Measurements from ENCODE around the gene TTC7B.

TTC7B gene

GRCh38 chr14:90696720-90697119, 119.5 kb downstream of the TTC7B start:
- Histone ChIP-seq H3K9ac (ENCODE audit: low read length) (no peak overlapping the region), H3K27ac (ENCODE audit: low read depth, low read length) (no peak overlapping the region), H2BK15ac (replicated peaks; ENCODE audit: low read depth) (no peak overlapping the region), H3K79me1 (ENCODE audit: low read length) (no peaks in the 10 kb centered on the region), H2AK5ac (ENCODE audit: low read length) (no peak overlapping the region), H3K4me1 (ENCODE audit: control insufficient read depth, low read depth, low read length) (no peaks in the 10 kb centered on the region), H3K18ac (ENCODE audit: low read length) (no peak overlapping the region), H3K4me2 (ENCODE audit: low read length) (no peak overlapping the region), H2BK5ac (ENCODE audit: low read length) (no peak overlapping the region), H2BK120ac (ENCODE audit: low read depth, low read length) (no peak overlapping the region), H3K36me3 (ENCODE audit: control insufficient read depth, insufficient read depth, low read length) (no peaks in the 10 kb centered on the region), H3K27me3 (ENCODE audit: insufficient read depth, low read length, poor library complexity) (no peaks in the 10 kb centered on the region), H4K5ac (ENCODE audit: low read length) (no peak overlapping the region), H3K4ac (ENCODE audit: low read depth, low read length) (no peak overlapping the region), H3K23ac (ENCODE audit: low read length) (no peak overlapping the region), H4K8ac (ENCODE audit: low read depth, low read length) (no peak overlapping the region), H3K56ac (ENCODE audit: low read length) (no peak overlapping the region), H3K79me2 (ENCODE audit: control insufficient read depth, insufficient read depth, low read length) (no peaks in the 10 kb centered on the region), H3K4me3 (ENCODE audit: low read length) (no peak overlapping the region)
- no peak for DNase-seq
- WGBS (ENCODE audit: extremely low coverage, insufficient coverage, low lambda C conversion rate): no CpG with 5 or more reads among the region's 4 CpGs

GRCh38 chr14:90695997-90696660, 120.1 kb downstream of the TTC7B start:
- H3K4me2 ChIP-seq (ENCODE audit: low read length): no peak overlapping the region
- H3K27ac ChIP-seq (ENCODE audit: low read depth, low read length): no peak overlapping the region

GRCh38 chr14:90693413-90693812, 122.8 kb downstream of the TTC7B start:
- Histone ChIP-seq H3K56ac (ENCODE audit: low read length) (no peak overlapping the region), H4K8ac (ENCODE audit: low read depth, low read length) (no peak overlapping the region), H2BK15ac (replicated peaks; ENCODE audit: low read depth) (no peak overlapping the region), H3K4me1 (ENCODE audit: control insufficient read depth, low read depth, low read length) (no peaks in the 10 kb centered on the region), H3K18ac (ENCODE audit: low read length) (no peak overlapping the region), H3K36me3 (ENCODE audit: control insufficient read depth, insufficient read depth, low read length) (no peaks in the 10 kb centered on the region), H3K4ac (ENCODE audit: low read depth, low read length) (no peak overlapping the region), H3K27me3 (ENCODE audit: insufficient read depth, low read length, poor library complexity) (no peaks in the 10 kb centered on the region), H2BK120ac (ENCODE audit: low read depth, low read length) (no peak overlapping the region), H2AK5ac (ENCODE audit: low read length) (no peak overlapping the region), H4K5ac (ENCODE audit: low read length) (no peak overlapping the region), H3K27ac (ENCODE audit: low read depth, low read length) (no peak overlapping the region), H3K23ac (ENCODE audit: low read length) (no peak overlapping the region), H2BK5ac (ENCODE audit: low read length) (no peak overlapping the region), H3K4me2 (ENCODE audit: low read length) (no peak overlapping the region), H3K4me3 (ENCODE audit: low read length) (no peak overlapping the region), H3K9ac (ENCODE audit: low read length) (no peak overlapping the region), H3K79me1 (ENCODE audit: low read length) (no peaks in the 10 kb centered on the region), H3K79me2 (ENCODE audit: control insufficient read depth, insufficient read depth, low read length) (no peaks in the 10 kb centered on the region)
- no peak for DNase-seq
- no CpG with 5 or more reads among the region's 3 CpGs for WGBS (ENCODE audit: extremely low coverage, insufficient coverage, low lambda C conversion rate)

More at GRCh38 chr14:90695997-90696660, 120.1 kb downstream of the TTC7B start:
- Histone ChIP-seq H3K4me3 (ENCODE audit: low read length) (no peak overlapping the region), H2BK15ac (replicated peaks; ENCODE audit: low read depth) (no peak overlapping the region), H3K4ac (ENCODE audit: low read depth, low read length) (no peak overlapping the region), H3K18ac (ENCODE audit: low read length) (no peak overlapping the region), H3K23ac (ENCODE audit: low read length) (no peak overlapping the region), H3K36me3 (ENCODE audit: control insufficient read depth, insufficient read depth, low read length) (no peaks in the 10 kb centered on the region), H3K79me1 (ENCODE audit: low read length) (no peaks in the 10 kb centered on the region), H4K5ac (ENCODE audit: low read length) (no peak overlapping the region), H3K56ac (ENCODE audit: low read length) (no peak overlapping the region), H3K79me2 (ENCODE audit: control insufficient read depth, insufficient read depth, low read length) (no peaks in the 10 kb centered on the region), H3K4me1 (ENCODE audit: control insufficient read depth, low read depth, low read length) (no peaks in the 10 kb centered on the region), H2BK120ac (ENCODE audit: low read depth, low read length) (no peak overlapping the region), H3K9ac (ENCODE audit: low read length) (no peak overlapping the region), H2BK5ac (ENCODE audit: low read length) (no peak overlapping the region), H4K8ac (ENCODE audit: low read depth, low read length) (no peak overlapping the region), H3K27me3 (ENCODE audit: insufficient read depth, low read length, poor library complexity) (no peaks in the 10 kb centered on the region), H2AK5ac (ENCODE audit: low read length) (no peak overlapping the region)
- no CpG with 5 or more reads among the region's 12 CpGs for WGBS (ENCODE audit: extremely low coverage, insufficient coverage, low lambda C conversion rate)
- DNase-seq: no peak

- H3K79me1 ChIP-seq (ENCODE audit: low read length): no peaks in the 10 kb centered on the region
- no peaks in the 10 kb centered on the region for H3K79me2 ChIP-seq (ENCODE audit: control insufficient read depth, insufficient read depth, low read length)
- H3K23ac ChIP-seq (ENCODE audit: low read length): no peak overlapping the region
- H3K18ac ChIP-seq (ENCODE audit: low read length): no peak overlapping the region
- no peaks in the 10 kb centered on the region for H3K4me1 ChIP-seq (ENCODE audit: control insufficient read depth, low read depth, low read length)
- no peak overlapping the region for H4K8ac ChIP-seq (ENCODE audit: low read depth, low read length)
- no peak overlapping the region for H2AK5ac ChIP-seq (ENCODE audit: low read length)
- no peak overlapping the region for H3K27ac ChIP-seq (ENCODE audit: low read depth, low read length)
- H3K56ac ChIP-seq (ENCODE audit: low read length): no peak overlapping the region
- H3K36me3 ChIP-seq (ENCODE audit: control insufficient read depth, insufficient read depth, low read length): no peaks in the 10 kb centered on the region
- no peak overlapping the region for H3K4me3 ChIP-seq (ENCODE audit: low read length)
- H2BK5ac ChIP-seq (ENCODE audit: low read length): no peak overlapping the region
- no CpG with 5 or more reads among the region's 1 CpG for WGBS (ENCODE audit: extremely low coverage, insufficient coverage, low lambda C conversion rate)
- no peaks in the 10 kb centered on the region for H3K27me3 ChIP-seq (ENCODE audit: insufficient read depth, low read length, poor library complexity)
- no peak overlapping the region for H3K4ac ChIP-seq (ENCODE audit: low read depth, low read length)
- H3K4me2 ChIP-seq (ENCODE audit: low read length): no peak overlapping the region
- H4K5ac ChIP-seq (ENCODE audit: low read length): no peak overlapping the region
- no peak for DNase-seq
- no peak overlapping the region for H2BK120ac ChIP-seq (ENCODE audit: low read depth, low read length)
- H2BK15ac ChIP-seq (replicated peaks; ENCODE audit: low read depth): no peak overlapping the region
- no peak overlapping the region for H3K9ac ChIP-seq (ENCODE audit: low read length)
Measured at GRCh38 chr14:90692826-90693225, 123.4 kb downstream of the TTC7B start.

GRCh38 chr14:90692061-90692460, 124.2 kb downstream of the TTC7B start:
- H3K18ac ChIP-seq (ENCODE audit: low read length): no peak overlapping the region
- H2AK5ac ChIP-seq (ENCODE audit: low read length): no peak overlapping the region
- no peak for DNase-seq
- H3K79me1 ChIP-seq (ENCODE audit: low read length): no peaks in the 10 kb centered on the region
- H2BK120ac ChIP-seq (ENCODE audit: low read depth, low read length): no peak overlapping the region
- H2BK5ac ChIP-seq (ENCODE audit: low read length): no peak overlapping the region
- WGBS (ENCODE audit: extremely low coverage, insufficient coverage, low lambda C conversion rate): no CpG with 5 or more reads among the region's 2 CpGs
- H3K4me3 ChIP-seq (ENCODE audit: low read length): no peak overlapping the region
- H3K79me2 ChIP-seq (ENCODE audit: control insufficient read depth, insufficient read depth, low read length): no peaks in the 10 kb centered on the region
- H4K5ac ChIP-seq (ENCODE audit: low read length): no peak overlapping the region
- H2BK15ac ChIP-seq (replicated peaks; ENCODE audit: low read depth): no peak overlapping the region
- H3K4me1 ChIP-seq (ENCODE audit: control insufficient read depth, low read depth, low read length): no peaks in the 10 kb centered on the region
- no peak overlapping the region for H4K8ac ChIP-seq (ENCODE audit: low read depth, low read length)
- H3K56ac ChIP-seq (ENCODE audit: low read length): no peak overlapping the region
- H3K23ac ChIP-seq (ENCODE audit: low read length): no peak overlapping the region
- no peak overlapping the region for H3K4me2 ChIP-seq (ENCODE audit: low read length)
- H3K36me3 ChIP-seq (ENCODE audit: control insufficient read depth, insufficient read depth, low read length): no peaks in the 10 kb centered on the region
- H3K4ac ChIP-seq (ENCODE audit: low read depth, low read length): no peak overlapping the region
- H3K27ac ChIP-seq (ENCODE audit: low read depth, low read length): no peak overlapping the region
- no peak overlapping the region for H3K9ac ChIP-seq (ENCODE audit: low read length)
- H3K27me3 ChIP-seq (ENCODE audit: insufficient read depth, low read length, poor library complexity): no peaks in the 10 kb centered on the region

GRCh38 chr14:90691627-90692026, 124.6 kb downstream of the TTC7B start:
- no peak overlapping the region for H2BK5ac ChIP-seq (ENCODE audit: low read length)
- no peak overlapping the region for H3K56ac ChIP-seq (ENCODE audit: low read length)
- no peaks in the 10 kb centered on the region for H3K27me3 ChIP-seq (ENCODE audit: insufficient read depth, low read length, poor library complexity)
- H3K18ac ChIP-seq (ENCODE audit: low read length): no peak overlapping the region
- no peak overlapping the region for H2BK120ac ChIP-seq (ENCODE audit: low read depth, low read length)
- no peak overlapping the region for H4K8ac ChIP-seq (ENCODE audit: low read depth, low read length)
- H3K27ac ChIP-seq (ENCODE audit: low read depth, low read length): no peak overlapping the region
- no CpG with 5 or more reads among the region's 2 CpGs for WGBS (ENCODE audit: extremely low coverage, insufficient coverage, low lambda C conversion rate)
- no peaks in the 10 kb centered on the region for H3K4me1 ChIP-seq (ENCODE audit: control insufficient read depth, low read depth, low read length)
- H2AK5ac ChIP-seq (ENCODE audit: low read length): no peak overlapping the region
- H3K4me2 ChIP-seq (ENCODE audit: low read length): no peak overlapping the region
- no peak overlapping the region for H3K4ac ChIP-seq (ENCODE audit: low read depth, low read length)
- no peak overlapping the region for H2BK15ac ChIP-seq (replicated peaks; ENCODE audit: low read depth)
- DNase-seq: no peak
- H3K9ac ChIP-seq (ENCODE audit: low read length): no peak overlapping the region
- H3K79me2 ChIP-seq (ENCODE audit: control insufficient read depth, insufficient read depth, low read length): no peaks in the 10 kb centered on the region
- no peak overlapping the region for H3K23ac ChIP-seq (ENCODE audit: low read length)
- H3K4me3 ChIP-seq (ENCODE audit: low read length): no peak overlapping the region
- H3K79me1 ChIP-seq (ENCODE audit: low read length): no peaks in the 10 kb centered on the region
- no peaks in the 10 kb centered on the region for H3K36me3 ChIP-seq (ENCODE audit: control insufficient read depth, insufficient read depth, low read length)
- no peak overlapping the region for H4K5ac ChIP-seq (ENCODE audit: low read length)
